Measurements from ENCODE around the gene PUM2.
A peak's percentile ranks its signal among the peaks of the same experiment; 100 is the strongest.

The PUM2 gene

DNA sequence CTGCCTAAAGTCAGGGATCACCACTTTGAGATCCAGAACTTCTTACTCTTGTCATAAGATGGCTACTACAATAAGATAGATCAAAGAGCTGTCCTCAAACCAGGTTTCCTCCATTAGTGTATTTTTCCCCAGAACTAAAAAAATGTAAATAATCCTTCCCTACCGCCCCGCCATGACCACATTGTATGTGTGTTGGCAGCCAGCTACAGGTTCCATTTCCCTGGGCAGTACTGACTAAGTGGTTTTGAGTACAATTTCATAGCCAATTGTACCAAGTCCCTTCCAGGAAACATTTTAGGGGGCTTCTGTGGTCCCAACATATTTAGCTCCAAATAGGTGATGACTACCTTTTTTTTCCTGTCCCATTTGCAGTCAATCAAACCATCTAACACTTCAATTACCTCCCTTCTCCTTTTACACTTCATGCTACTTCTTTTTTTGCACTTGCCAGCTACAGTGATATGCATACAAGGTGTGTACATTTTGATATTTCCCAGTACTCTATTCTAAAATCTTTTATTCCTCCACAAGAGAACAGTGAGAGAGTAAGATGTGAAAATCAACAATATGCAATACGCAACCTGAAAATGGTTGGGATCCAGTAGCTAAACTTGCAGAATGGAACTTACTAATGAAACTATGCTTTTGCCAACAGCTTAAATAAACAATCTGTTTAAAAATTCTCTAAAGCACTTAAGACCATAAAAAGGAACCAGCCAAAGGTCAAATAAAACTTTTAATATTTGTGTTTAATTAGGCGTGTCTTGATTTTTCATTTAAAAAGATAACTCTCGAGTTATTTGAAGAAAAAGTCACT lies 3.9 kb downstream of the PUM2 start:
- DNase-seq (ENCODE audit: low read depth): no peak

DNA sequence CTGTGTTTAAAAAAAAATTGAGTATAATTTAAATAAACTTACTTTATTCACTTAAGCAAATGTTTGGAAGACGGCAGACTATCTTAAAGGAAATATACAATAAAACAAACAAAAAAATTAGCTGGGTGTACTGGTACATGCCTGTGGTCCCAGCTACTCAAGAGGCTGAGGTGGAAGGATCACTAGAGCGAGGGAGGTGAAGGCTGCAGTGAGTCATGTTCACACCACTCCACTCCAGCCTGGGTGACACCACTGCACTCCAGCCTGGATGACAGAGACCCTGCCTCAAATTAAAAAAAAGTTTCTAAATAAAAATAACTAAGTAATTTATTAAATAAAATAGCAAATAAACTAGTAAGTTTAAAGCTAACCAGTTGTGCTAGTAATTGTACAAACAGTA lies 7.5 kb downstream of the PUM2 start:
- DNase-seq (ENCODE audit: low read depth): no peak

DNA sequence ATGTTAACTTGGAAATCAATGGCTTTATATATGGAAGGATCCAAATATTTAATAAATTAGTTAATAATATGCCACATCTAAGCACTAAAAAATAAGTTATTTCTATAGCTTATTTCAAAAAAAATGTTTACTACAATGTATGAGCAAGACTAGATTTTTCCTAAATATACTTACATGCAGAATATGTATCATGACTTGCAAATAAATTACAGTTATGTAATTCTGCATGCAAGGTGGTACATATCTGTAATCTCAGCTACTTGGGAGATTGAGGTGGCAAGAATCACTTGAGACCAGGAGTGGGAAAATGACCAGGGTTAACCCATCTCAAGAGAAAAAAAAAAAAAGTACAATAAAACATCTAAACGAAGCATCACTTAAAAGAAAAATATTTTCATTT lies 11.6 kb downstream of the PUM2 start:
- no peak for DNase-seq (ENCODE audit: low read depth)

DNA sequence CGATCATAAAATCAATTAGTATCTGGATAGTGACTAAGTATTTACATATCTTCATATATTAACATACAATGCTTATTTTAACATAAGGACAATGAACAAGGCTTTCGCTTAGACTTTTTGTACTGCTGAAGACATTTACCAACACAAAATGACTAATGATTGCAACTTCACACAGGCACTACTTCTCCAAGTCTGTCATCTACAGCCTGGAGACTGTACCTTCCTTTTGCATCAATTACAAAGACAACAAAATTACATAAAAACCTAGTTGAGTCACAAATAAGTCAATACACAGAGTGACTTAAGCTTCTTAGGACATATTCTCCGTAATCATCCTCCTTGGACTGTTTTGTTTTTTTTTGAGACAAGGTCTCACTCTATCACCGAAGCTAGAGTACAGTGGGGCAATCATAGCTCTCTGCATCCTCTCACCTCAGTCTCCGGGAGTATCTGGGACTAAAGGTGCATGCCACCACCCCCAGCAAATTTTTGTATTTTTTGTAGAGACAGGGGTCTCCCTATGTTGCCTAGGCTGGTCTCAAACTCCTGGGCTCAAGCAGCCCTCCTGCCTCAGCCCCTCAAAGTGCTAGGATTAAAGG lies 15.9 kb downstream of the PUM2 start:
- no peak for DNase-seq (ENCODE audit: low read depth)

DNA sequence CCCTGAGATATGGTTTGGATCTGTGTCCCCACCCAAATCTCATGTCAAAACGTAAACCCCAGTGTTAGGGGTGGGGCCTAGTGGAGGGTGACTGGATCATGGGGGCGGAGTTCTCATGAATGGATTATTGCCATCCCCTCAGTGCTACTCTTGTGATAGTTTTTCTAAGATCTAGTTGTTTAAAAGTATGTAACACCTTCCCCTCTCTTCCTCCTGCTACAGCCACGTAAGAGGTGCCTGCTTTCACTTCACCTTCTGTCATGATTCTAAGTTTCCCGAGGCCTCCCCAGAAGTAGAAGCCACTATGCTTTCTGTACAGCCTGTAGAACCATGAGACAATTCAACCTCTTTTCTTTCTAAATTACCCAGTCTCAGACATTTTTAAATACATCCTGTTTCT lies 16.9 kb downstream of the PUM2 start:
- no peak for DNase-seq (ENCODE audit: low read depth)

DNA sequence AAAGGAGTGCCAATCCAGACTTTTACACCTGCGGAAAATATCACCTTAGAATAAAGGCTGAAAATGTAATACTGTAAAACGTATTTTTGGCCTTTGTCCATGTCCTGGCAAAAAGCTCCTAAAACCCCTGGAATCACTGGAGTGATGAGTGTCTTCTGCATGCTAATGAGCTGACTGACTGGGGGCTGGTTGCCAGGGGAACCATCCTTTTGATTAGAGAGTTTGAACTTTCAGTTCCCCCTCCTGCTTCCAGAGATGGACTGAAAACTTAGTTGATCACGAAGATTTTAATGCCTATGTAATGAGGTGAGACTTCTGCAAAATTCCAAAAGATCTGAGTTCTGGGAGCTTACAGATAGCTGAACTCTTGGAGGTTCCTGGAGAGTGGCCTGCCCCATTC lies 20.5 kb downstream of the PUM2 start:
- DNase-seq (ENCODE audit: low read depth): no peak

DNA sequence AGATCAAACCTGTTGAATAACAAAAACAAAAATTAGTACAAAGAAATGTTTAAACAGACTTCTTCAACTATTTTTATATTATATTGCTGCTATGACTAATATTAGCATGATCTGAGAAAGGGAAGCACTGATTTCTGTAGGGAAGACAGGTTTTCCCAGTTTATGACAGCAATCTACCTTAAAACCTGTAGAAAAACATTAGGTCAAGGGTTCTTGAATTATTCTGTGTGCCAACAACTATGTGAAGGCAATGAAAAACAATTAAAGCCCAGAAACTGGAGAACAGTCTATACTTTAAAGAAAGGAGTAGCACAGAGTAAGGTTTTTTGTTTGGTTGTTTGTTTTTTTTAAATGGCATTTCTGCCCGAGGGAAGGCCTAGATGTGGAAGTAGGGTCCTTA lies 23.3 kb downstream of the PUM2 start:
- DNase-seq (ENCODE audit: low read depth): no peak

DNA sequence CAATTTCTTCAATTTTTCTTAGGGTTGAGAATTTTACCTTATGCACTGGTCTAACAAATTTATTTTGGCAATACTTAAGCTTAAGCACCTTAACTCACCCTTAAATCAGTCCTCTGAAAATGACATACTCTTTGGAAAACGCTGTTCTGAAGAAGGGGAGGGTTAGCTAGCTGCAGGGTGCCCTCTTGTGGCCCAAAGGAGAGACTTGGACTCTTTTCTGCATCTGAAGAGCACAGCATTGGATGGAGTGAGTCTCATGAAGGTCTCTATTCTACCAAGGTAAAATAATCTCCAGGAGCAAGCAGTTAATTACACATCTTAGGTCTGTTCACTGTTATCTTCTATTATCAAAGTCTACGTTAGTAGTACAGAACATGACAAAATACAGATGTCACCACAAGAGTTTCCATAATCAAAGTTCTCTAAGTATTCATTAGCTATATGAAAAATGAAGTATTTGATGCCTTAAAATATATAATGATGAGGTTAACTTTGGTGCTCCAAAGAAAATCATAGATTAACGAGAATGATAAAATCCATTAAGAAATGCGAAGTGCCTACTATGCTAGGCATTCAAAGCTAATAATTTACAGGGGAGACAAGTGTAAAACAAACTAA lies 24.4 kb downstream of the PUM2 start:
- no peak for DNase-seq (ENCODE audit: low read depth)

DNA sequence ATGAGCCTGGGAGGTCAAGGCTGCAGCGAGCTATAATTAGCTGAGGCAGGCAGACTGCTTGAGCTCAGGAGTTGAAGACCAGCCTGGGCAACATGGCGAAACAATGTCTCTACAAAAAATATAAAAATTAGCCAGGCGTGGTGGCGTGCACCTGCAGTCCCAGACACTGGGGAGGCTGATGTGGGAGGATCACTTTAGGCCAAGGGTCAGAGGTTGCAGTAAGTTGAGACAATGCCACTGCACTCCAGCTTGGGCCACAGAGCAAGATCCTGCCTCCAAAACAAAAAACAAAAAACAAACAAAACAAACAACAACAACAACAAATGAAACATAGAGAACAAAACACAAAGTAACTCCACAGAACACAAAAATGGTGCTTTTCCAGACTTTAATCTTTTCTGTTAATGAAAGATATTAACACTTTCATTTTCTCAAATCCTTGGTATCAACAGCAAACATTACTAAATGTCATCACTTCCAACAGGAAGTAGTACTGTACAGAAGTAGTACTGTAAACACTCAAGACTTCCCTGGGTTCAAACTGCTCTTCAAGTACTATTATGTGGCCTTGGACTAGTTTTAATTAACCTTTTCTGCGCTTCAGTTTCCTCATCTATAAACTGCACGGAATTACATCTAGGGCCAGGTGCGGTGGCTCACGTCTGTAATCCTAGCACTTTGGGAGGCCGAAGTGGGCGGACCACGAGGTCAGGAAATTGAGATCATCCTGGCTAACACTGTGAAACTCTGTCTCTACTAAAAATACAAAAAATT lies 27.9 kb downstream of the PUM2 start:
- no peak for DNase-seq (ENCODE audit: low read depth)

DNA sequence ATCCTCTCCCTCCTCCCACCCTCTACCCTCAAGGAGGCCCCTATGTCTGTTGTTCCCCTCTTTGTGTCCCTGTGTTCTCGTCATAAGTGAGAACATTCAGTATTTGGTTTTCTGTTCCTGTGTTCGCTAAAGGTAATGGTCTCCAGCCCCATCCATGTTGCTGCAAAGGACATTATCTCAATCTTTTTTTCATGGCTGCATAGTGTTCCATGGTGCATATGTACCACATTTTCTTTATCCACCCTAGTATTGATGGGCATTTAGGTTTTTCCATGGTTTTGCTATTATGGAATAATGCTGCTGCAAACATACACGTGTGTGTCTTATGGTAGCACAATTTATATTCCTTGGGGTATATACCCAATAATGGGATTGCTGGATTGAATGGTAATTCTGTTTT lies 33.0 kb downstream of the PUM2 start:
- DNase-seq (ENCODE audit: low read depth): no peak

DNA sequence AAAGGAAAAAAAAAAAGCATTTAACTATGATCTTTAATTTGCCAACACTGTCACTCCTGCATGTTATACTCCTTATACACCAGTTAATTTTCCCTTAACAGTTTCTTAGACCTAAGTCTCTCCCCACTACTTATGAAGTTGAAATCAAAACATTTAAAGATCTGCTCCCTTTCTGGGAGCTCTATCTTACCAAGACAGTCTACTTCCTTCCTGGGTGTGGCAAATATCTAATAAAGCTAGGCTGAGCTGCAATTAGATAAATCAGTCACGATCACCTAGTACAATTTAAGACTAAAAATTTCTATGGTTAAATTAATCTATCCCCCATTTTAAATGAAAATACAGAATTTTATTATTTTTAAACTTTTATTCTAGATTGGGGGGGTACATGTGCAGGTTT lies 33.4 kb downstream of the PUM2 start:
- DNase-seq (ENCODE audit: low read depth): no peak

DNA sequence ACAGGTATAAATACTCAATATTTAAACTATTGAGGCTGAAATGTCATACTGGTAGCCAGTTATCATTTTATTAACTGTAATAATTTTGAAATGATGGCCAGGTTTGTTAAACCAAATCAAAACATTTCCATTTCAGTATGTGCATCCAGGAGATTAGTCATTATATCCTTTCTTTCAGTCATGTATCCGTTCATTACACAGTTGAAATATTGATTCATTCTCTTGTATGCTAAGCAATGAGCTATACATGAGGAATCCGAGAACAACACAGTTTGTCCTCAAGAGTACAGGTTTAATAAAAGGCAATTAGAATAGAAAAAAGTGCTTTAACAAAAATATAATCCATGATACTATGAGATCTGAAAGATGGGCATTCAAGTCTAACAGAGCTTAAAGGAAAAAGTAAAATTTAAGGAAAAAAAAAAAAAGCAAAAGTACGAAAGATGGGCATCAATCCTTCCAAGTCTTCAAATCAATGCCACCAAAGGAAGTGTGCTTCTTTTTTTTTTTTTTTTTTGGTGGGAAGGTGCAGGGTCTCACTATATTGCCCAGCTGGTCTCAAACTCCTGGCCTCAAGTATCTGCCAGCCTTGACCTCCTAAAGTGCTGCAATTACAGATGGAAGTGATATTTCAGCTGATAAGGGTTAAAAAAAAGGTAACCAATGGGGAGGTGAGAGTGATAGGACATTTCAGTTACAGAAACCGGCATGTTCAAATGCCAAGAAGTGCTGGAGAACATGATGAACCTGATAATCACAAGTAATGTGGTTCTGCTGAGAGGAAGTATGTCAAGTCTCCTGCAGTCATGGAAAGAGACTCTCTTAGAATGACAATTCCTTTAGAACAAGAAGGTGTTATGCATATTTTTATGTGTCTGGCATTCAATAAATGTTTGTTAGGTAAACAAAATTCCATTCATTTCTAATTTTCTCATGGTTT lies 35.8 kb downstream of the PUM2 start:
- DNase-seq (ENCODE audit: low read depth): no peak

DNA sequence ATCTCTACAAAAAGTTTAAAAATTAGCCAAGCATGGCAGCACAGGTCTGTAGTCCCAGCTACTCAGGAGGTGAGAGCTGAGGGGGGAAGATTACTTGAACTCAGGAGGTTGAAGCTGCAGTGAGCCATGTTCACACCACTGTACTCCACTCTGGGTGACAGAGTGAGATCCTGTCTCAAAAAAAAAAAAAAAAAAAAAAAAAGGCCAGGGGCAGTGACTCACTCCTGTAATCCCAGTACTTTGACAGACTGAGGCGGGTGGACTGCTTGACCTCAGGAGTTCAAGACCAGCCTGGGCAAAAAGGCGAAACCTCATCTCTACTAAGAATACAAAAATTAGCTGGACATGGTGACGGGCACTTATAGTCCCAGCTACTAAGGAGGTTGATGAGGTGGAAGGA lies 37.0 kb downstream of the PUM2 start:
- DNase-seq (ENCODE audit: low read depth): no peak

DNA sequence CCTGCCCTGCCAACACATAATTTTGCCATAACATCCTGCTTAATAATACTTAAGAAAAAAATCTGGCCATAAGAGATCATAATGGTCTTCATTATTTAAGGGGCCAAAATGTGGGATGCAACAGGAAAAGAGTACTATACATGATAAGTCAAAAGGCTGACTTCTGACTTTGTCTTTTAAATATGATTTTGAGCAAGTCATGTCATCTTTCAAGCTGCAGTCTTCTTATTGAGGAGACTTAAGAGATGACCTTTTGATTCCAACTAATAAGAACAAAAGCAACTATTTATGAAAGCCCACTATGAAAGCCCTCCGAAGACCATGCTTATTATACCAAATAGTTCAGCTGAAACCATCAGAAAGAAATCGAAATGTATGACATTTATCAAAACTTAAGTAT lies 41.6 kb downstream of the PUM2 start:
- no peak for DNase-seq (ENCODE audit: low read depth)

DNA sequence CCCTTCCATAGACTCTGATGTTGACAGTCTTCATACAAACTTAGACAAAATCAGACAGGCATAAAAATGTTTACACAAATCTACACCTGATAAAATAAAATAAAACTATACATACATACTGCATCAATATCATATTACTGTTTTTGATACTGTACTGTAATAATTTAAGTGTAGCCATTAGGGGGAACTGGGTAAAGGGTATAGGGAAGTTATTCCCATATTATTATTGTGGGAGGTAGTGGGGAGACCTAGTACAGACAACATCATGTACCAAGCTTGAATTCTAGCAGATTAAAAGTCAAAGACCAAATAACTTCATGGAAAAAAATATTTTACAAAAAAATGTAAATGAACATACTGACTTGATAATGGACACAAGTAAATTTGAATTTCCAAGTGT lies 43.3 kb downstream of the PUM2 start:
- DNase-seq (ENCODE audit: low read depth): no peak

DNA sequence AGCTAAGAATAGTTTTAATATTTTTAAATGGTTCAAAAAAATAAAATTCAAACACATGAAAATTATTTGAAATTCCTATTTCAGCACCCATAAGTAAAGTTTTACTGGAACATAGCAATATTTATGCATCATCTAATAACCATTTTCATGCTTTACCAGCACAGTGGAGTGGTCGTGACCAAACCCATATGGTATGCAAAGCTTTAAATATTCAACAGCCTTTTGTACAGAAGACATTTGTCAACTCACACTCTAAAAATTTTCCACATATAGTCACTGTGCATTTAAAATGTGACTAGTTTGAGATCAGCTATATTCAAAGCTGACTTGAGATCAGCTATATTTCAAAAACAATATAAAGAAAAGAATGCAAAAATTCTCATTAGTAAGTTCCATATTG lies 46.2 kb downstream of the PUM2 start:
- DNase-seq (ENCODE audit: low read depth): peak; percentile 65

DNA sequence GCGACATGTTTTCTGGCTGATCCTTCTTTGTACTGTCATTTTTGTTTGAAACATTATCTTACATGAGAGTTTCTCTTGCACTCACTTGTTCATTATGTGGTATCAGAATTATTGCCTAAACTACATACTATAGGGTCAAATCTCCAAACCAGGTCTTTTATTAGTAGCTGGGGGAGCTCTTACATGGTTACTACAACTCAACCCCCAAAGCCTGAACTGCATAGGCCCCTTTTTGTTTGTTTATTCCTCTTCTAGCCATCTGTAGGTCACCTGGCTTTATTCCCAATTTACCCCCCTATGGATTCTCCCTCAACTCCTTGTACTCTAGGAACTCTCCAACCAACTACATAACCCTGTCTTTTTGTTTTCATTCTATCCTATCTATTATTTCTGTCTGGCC lies 46.7 kb downstream of the PUM2 start:
- DNase-seq (ENCODE audit: low read depth): no peak

DNA sequence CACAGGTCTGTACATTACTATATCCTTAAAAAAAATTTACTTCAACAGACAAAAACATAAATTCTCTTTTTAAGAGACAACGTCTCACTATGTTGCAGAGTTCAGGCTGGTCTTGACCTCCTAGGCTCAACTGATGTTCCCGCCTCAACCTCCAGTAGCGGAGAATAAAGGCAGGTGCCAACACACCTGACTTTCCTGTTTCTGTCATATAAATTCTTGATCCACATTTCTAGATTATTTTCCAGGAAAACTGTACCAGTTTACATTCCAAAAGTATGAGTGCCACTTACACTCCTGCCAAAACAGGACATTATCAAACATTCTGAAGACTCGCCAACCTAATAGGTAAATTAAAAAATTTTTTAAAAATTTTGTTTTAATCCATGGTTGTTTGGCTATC lies 48.6 kb downstream of the PUM2 start:
- no peak for DNase-seq (ENCODE audit: low read depth)

DNA sequence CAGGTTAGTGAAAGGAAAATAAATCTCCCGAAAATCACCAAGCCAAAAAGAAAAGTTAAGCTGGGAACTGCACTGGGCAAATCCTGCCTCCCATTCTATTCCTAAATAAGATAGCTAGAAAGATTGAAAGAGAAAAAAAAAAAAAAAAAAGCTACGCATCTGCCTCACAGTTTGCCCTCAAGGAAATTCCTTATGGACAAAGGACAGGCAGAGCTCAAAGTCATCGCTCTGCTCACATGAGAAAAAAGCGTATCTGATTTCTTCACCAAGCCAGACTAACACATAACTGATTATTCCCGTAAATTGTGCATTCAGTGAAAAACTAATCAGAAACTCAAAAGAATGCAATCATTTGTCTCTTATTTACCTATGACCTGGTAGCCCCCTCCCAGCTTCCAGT lies 50.0 kb downstream of the PUM2 start:
- no peak for DNase-seq (ENCODE audit: low read depth)

DNA sequence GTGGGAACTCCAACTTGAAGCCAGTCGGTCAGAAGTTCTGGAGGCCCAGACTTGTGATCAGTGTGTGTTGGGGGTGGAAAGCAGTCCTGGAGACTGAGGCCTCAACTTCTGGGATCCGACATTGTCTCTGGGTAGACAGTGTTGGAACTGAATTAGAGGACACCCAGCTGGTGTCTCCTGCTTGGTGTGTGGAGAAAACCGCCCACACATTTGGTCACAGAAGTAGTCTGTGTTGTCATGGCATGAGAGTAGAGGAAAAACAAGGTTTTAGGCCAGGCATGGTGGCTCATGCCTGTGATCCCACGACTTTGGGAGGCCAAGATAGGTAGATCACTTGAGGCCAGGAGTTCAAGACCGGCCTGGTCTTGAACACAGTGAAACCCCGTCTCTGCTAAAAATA lies 51.5 kb downstream of the PUM2 start:
- DNase-seq (ENCODE audit: low read depth): no peak

DNA sequence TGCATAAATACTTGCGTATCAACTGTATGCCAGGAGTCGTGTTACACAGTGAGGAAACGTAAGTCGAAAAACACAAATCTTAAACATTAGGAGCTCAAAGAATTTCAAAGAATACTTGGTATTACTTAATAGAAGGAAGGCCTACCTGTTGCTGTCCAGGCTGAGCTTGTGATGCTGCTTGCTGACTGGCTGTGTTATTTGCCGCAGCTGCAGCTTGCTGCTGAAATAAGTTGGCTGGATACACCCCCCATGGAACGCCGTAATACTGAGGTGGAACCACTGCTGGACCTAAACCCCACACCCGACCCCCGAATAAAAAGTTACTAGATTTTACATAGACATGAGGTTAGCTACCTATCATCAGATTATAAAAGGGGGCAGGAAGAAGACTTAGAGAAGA lies 56.4 kb downstream of the PUM2 start:
- DNase-seq (ENCODE audit: low read depth): no peak

DNA sequence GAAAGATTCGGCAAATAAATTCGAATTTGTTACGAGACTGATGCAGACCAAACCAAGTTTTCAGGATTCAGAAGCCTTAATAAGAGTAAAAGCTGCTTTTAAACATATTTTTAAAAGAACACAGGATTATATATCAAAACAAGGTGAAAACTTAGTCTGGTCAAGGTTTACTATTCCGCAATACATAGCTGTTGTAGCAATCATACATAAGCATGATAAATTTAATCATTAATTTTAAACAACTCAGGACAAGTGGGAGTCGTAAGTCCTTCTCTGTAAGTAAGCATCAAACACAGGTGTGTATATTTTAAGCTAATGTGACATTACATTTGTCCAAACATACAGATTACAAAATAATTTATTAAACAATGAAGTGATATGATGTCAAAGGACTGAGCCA lies 57.7 kb downstream of the PUM2 start:
- no peak for DNase-seq (ENCODE audit: low read depth)

Data from HS-27A (cell line).